Epithelial cell of esophagus (primary cell): ENCODE data around the gene AMN.

Experiments used
- DNase-seq: peaks from one replicate; pipeline ENCODE4 v3.0.0; 2010; ENCODE audit warnings: low read depth
- H3K4me3 ChIP-seq: 2 replicates; pipeline ENCODE4 v1.5.1; 2011; ENCODE audit warnings: mild to moderate bottlenecking, low read length, control low read depth
- CTCF ChIP-seq: IDR thresholded peaks from 2 replicates; pipeline ENCODE4 v1.5.1; 2011; ENCODE audit warnings: low read depth, mild to moderate bottlenecking, low read length, control low read depth, inconsistent platforms; ENCODE audit not compliant: insufficient read depth; ENCODE audit errors: missing control alignments

AMN gene

GRCh38 chr14:102911991-102912761 lies 10.3 kb upstream of the AMN start:
- DNase-seq: no peak
- no peak for TF ChIP-seq CTCF
- no peak overlapping the region for H3K4me3 ChIP-seq

GRCh38 chr14:102913341-102914211 lies 8.9 kb upstream of the AMN start:
- no peak for TF ChIP-seq CTCF

GRCh38 chr14:102914474-102915291 lies 7.8 kb upstream of the AMN start:
- DNase-seq: no peak
- H3K4me3 ChIP-seq: no peak overlapping the region
- no peak for TF ChIP-seq CTCF

More at GRCh38 chr14:102913341-102914211, 8.9 kb upstream of the AMN start:
- no peak for DNase-seq
- H3K4me3 ChIP-seq: no peak overlapping the region

- no peak for TF ChIP-seq CTCF
- H3K4me3 ChIP-seq: no peak overlapping the region
- DNase-seq: no peak
These were observed 7.0 kb upstream of the AMN start for GRCh38 chr14:102915292-102916110.

- TF ChIP-seq CTCF: no peak
- DNase-seq: no peak
- H3K4me3 ChIP-seq: no peak overlapping the region
These were observed 6.0 kb upstream of the AMN start for GRCh38 chr14:102916347-102917055.
